ENCODE results near the gene NEU4.

Gene NEU4

GRCh38 chr2:241810307-241811200 is 1.6 kb downstream of the NEU4 start:
- Histone ChIP-seq H3K4me3 (ENCODE audit: low read length) (no peak overlapping the region), H3K36me3 (ENCODE audit: control insufficient read depth, insufficient read depth, low read length) (no peaks in the 10 kb centered on the region; the same call in 1 of the 2 replicates), H3K9me3 (ENCODE audit: control insufficient read depth, insufficient read depth, low read length) (no peaks in the 10 kb centered on the region), H3K4me1 (ENCODE audit: control insufficient read depth, insufficient read depth, low read length) (0 out of 2 replicates have a peak, but pooled peaks cover 4% of the 10 kb centered on the region), H3K27me3 (ENCODE audit: control insufficient read depth, insufficient read depth, low read length) (no peaks in the 10 kb centered on the region), H3K27ac (ENCODE audit: low read length) (no peak overlapping the region)
- DNase-seq (ENCODE audit: low read depth, low spot score): no peak
- no CpG with 5 or more reads among the region's 28 CpGs for WGBS (ENCODE audit: insufficient coverage, insufficient read length)

GRCh38 chr2:241811201-241811951 is 2.4 kb downstream of the NEU4 start:
- no CpG with 5 or more reads among the region's 27 CpGs for WGBS (ENCODE audit: insufficient coverage, insufficient read length)
- peaks cover 4% of the 10 kb centered on the region; the same call in 1 of the 2 replicates for H3K4me1 ChIP-seq (ENCODE audit: control insufficient read depth, insufficient read depth, low read length)
- H3K9me3 ChIP-seq (ENCODE audit: control insufficient read depth, insufficient read depth, low read length): no peaks in the 10 kb centered on the region
- no peak overlapping the region for H3K27ac ChIP-seq (ENCODE audit: low read length)
- DNase-seq (ENCODE audit: low read depth, low spot score): no peak
- H3K27me3 ChIP-seq (ENCODE audit: control insufficient read depth, insufficient read depth, low read length): no peaks in the 10 kb centered on the region
- no peaks in the 10 kb centered on the region; the same call in 1 of the 2 replicates for H3K36me3 ChIP-seq (ENCODE audit: control insufficient read depth, insufficient read depth, low read length)
- no peak overlapping the region for H3K4me3 ChIP-seq (ENCODE audit: low read length)

GRCh38 chr2:241811952-241812729 is 3.1 kb downstream of the NEU4 start:
- DNase-seq (ENCODE audit: low read depth, low spot score): no peak
- no peak overlapping the region for H3K4me3 ChIP-seq (ENCODE audit: low read length)
- H3K9me3 ChIP-seq (ENCODE audit: control insufficient read depth, insufficient read depth, low read length): no peaks in the 10 kb centered on the region
- no peaks in the 10 kb centered on the region for H3K27me3 ChIP-seq (ENCODE audit: control insufficient read depth, insufficient read depth, low read length)
- no peak overlapping the region for H3K27ac ChIP-seq (ENCODE audit: low read length)
- WGBS (ENCODE audit: insufficient coverage, insufficient read length): no CpG with 5 or more reads among the region's 20 CpGs
- H3K4me1 ChIP-seq (ENCODE audit: control insufficient read depth, insufficient read depth, low read length): peaks cover 4% of the 10 kb centered on the region; the same call in 1 of the 2 replicates
- H3K36me3 ChIP-seq (ENCODE audit: control insufficient read depth, insufficient read depth, low read length): no peaks in the 10 kb centered on the region; the same call in 1 of the 2 replicates

DNA sequence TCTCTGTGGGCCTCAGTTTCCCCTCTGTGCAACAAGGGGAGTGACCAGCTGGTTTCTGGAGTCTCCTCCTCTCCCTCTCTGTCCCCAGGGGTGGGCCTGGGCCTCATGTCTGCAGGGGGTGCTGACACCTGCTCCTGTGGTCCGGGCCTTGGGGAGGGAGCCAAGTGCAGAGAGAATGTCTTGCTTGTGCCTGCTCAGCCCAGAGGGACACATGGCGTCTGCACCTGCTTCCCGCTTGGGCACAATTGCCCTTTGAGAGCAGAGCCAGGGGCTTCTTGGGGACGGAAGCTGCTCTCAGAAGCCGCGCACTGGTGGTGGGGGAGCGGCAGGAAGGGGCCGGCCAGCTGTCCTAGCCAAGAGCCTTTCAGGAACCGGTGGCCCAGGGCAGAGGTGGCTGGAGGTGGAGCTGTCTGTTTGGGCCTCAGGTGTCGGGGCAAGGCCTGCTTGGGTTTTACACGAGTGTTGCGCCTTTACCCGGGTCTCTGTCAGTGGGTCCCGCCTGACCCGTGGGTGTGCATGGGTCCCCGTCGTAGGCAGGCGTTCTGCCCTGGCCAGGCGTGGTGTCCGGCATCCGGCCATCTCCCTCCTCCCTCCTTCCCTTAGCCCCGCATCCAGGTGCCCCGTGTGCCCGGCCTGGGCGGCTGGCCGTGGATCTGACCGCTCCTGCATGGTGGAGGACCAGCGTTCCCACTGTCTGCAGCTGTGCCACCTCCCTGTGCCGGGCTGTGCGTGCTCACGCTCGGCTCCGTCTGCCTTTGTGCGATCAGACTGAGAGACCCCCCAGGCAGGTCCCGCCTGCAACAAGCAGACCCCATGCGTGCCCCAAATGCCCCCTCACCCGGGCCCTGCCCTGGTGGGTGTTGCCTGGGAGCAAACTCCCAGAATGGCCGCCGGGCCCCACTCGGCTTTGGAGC is 4.0 kb downstream of the NEU4 start:
- H3K27ac ChIP-seq (ENCODE audit: low read length): no peak overlapping the region
- H3K4me1 ChIP-seq (ENCODE audit: control insufficient read depth, insufficient read depth, low read length): peaks cover 4% of the 10 kb centered on the region; the same call in 1 of the 2 replicates
- no CpG with 5 or more reads among the region's 40 CpGs for WGBS (ENCODE audit: insufficient coverage, insufficient read length)
- no peaks in the 10 kb centered on the region for H3K27me3 ChIP-seq (ENCODE audit: control insufficient read depth, insufficient read depth, low read length)
- no peaks in the 10 kb centered on the region for H3K9me3 ChIP-seq (ENCODE audit: control insufficient read depth, insufficient read depth, low read length)
- no peaks in the 10 kb centered on the region; the same call in 1 of the 2 replicates for H3K36me3 ChIP-seq (ENCODE audit: control insufficient read depth, insufficient read depth, low read length)
- H3K4me3 ChIP-seq (ENCODE audit: low read length): no peak overlapping the region
- DNase-seq (ENCODE audit: low read depth, low spot score): no peak

DNA sequence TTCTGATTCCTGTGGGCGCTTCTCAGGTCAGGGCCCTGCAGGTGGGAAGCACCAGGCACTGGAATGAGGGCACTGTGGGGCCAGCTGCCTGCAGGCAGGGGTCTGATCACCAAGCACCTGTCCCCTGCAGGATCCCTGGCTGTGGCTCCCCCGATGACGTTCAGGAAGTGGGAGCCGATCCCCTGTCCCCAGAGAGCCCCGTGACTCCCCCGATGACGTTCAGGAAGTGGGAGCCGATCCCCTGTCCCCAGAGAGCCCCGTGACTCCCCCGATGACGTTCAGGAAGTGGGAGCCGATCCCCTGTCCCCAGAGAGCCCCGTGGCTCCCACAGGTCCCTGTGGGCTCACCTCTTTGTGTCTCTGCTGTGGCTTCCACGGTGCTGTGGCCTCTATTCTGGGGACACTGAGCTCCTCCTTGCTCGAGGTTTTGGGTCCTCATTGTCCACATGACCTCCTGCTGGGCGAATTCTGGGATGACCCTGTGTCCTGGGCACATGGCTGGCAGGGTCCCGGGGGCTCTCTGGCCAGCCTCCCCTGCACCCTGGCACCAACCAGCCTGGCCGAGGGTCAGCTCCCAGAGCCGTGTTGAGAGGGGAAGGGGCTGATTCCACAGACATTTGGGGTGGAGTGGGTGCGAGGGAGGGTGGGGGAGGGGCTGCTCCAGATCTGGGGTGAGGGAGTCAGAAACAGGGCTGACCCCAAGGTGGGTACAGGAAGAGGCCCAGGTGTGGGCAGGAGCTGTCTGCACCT is 4.8 kb downstream of the NEU4 start:
- Histone ChIP-seq H3K36me3 (ENCODE audit: control insufficient read depth, insufficient read depth, low read length) (no peaks in the 10 kb centered on the region; the same call in 1 of the 2 replicates), H3K4me1 (ENCODE audit: control insufficient read depth, insufficient read depth, low read length) (peaks cover 1% of the 10 kb centered on the region; the same call in 1 of the 2 replicates), H3K27ac (ENCODE audit: low read length) (no peak overlapping the region), H3K4me3 (ENCODE audit: low read length) (no peak overlapping the region), H3K27me3 (ENCODE audit: control insufficient read depth, insufficient read depth, low read length) (no peaks in the 10 kb centered on the region), H3K9me3 (ENCODE audit: control insufficient read depth, insufficient read depth, low read length) (no peaks in the 10 kb centered on the region)
- no CpG with 5 or more reads among the region's 20 CpGs for WGBS (ENCODE audit: insufficient coverage, insufficient read length)
- no peak for DNase-seq (ENCODE audit: low read depth, low spot score)

DNA sequence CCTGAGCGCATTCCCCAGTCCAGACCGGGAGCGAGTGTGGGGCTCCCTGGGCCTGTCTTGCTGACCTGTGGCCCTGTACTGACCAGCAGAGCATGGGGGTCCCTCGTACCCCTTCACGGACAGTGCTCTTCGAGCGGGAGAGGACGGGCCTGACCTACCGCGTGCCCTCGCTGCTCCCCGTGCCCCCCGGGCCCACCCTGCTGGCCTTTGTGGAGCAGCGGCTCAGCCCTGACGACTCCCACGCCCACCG is 5.3 kb downstream of the NEU4 start:
- H3K27ac ChIP-seq (ENCODE audit: low read length): no peak overlapping the region
- no peak overlapping the region for H3K4me3 ChIP-seq (ENCODE audit: low read length)
- no CpG with 5 or more reads among the region's 17 CpGs for WGBS (ENCODE audit: insufficient coverage, insufficient read length)
- H3K9me3 ChIP-seq (ENCODE audit: control insufficient read depth, insufficient read depth, low read length): no peaks in the 10 kb centered on the region
- H3K27me3 ChIP-seq (ENCODE audit: control insufficient read depth, insufficient read depth, low read length): no peaks in the 10 kb centered on the region
- H3K36me3 ChIP-seq (ENCODE audit: control insufficient read depth, insufficient read depth, low read length): no peaks in the 10 kb centered on the region; the same call in 1 of the 2 replicates
- no peaks in the 10 kb centered on the region; the same call in 1 of the 2 replicates for H3K4me1 ChIP-seq (ENCODE audit: control insufficient read depth, insufficient read depth, low read length)
- DNase-seq (ENCODE audit: low read depth, low spot score): no peak

DNA sequence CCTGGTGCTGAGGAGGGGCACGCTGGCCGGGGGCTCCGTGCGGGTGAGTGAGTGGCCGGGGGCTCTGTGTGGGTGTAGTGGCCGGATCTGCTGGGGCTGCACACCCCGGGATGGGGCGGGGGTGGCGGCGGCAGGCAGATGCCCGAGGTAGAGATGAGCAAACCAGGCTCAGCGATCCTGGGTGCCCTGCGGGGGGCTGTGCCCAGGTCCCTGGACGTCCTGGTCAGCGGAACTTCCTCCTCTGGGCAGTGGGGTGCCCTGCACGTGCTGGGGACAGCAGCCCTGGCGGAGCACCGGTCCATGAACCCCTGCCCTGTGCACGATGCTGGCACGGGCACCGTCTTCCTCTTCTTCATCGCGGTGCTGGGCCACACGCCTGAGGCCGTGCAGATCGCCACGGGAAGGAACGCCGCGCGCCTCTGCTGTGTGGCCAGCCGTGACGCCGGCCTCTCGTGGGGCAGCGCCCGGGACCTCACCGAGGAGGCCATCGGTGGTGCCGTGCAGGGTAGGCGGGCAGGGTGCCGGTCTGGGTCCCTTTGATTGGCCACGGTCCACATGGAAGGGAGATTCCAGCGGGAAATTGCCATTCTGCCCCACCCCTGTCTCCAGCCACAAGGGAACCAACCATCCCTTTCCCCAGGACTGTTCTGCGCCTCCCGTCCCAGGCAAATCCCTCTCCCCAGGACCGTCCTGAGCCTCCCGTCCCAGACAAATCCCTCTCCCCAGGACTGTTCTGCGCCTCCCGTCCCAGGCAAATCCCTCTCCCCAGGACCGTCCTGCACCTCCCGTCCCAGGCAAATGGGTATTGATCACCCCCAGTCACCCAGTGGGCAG is 5.9 kb downstream of the NEU4 start:
- no peaks in the 10 kb centered on the region for H3K27me3 ChIP-seq (ENCODE audit: control insufficient read depth, insufficient read depth, low read length)
- H3K4me3 ChIP-seq (ENCODE audit: low read length): no peak overlapping the region
- no CpG with 5 or more reads among the region's 52 CpGs for WGBS (ENCODE audit: insufficient coverage, insufficient read length)
- H3K27ac ChIP-seq (ENCODE audit: low read length): no peak overlapping the region
- no peak for DNase-seq (ENCODE audit: low read depth, low spot score)
- no peaks in the 10 kb centered on the region for H3K9me3 ChIP-seq (ENCODE audit: control insufficient read depth, insufficient read depth, low read length)
- no peaks in the 10 kb centered on the region; the same call in 1 of the 2 replicates for H3K4me1 ChIP-seq (ENCODE audit: control insufficient read depth, insufficient read depth, low read length)
- H3K36me3 ChIP-seq (ENCODE audit: control insufficient read depth, insufficient read depth, low read length): no peaks in the 10 kb centered on the region; the same call in 1 of the 2 replicates

- Histone ChIP-seq H3K36me3 (ENCODE audit: control insufficient read depth, insufficient read depth, low read length) (no peaks in the 10 kb centered on the region; the same call in 1 of the 2 replicates), H3K4me3 (ENCODE audit: low read length) (no peak overlapping the region), H3K27me3 (ENCODE audit: control insufficient read depth, insufficient read depth, low read length) (no peaks in the 10 kb centered on the region), H3K4me1 (ENCODE audit: control insufficient read depth, insufficient read depth, low read length) (no peaks in the 10 kb centered on the region; the same call in 1 of the 2 replicates), H3K9me3 (ENCODE audit: control insufficient read depth, insufficient read depth, low read length) (no peaks in the 10 kb centered on the region), H3K27ac (ENCODE audit: low read length) (no peak overlapping the region)
- no peak for DNase-seq (ENCODE audit: low read depth, low spot score)
- WGBS (ENCODE audit: insufficient coverage, insufficient read length): no CpG with 5 or more reads among the region's 48 CpGs
These were observed 6.8 kb downstream of the NEU4 start for GRCh38 chr2:241815477-241816430.
